Large intestine (tissue), 3 donors: Measurements from ENCODE around the gene TANGO2. TPM values are rescaled to one million over a fixed set of nuclear protein-coding genes. Genes with fewer than 3 reads are reported as not detected.

Source experiments
- DNase-seq, 2 donors: peaks; one replicate each; pipeline versions ENCODE4 v3.0.0 to v3.0.0-alpha.2; 2013
- H3K27ac ChIP-seq: one replicate; pipeline ENCODE4 v1.5.1; 2013; ENCODE audit warnings: low read length
- H3K27me3 ChIP-seq: 2 replicates; pipeline ENCODE4 v1.6.1; 2013; ENCODE audit warnings: low read length; ENCODE audit not compliant: control insufficient read depth, insufficient read depth
- H3K36me3 ChIP-seq: 2 replicates; pipeline ENCODE4 v1.6.1; 2013; ENCODE audit warnings: low read length; ENCODE audit not compliant: control insufficient read depth, insufficient read depth
- H3K4me1 ChIP-seq: one replicate; pipeline ENCODE4 v1.6.1; 2013; ENCODE audit warnings: low read length; ENCODE audit not compliant: control insufficient read depth, insufficient read depth
- H3K4me3 ChIP-seq: one replicate; pipeline ENCODE4 v1.5.1; 2013; ENCODE audit warnings: low read length
- H3K9me3 ChIP-seq: one replicate; pipeline ENCODE4 v1.6.1; 2013; ENCODE audit warnings: mild to moderate bottlenecking, low read depth, low read length, moderate library complexity; ENCODE audit not compliant: control insufficient read depth
- WGBS: methylation state at CpG from one replicate; pipeline ENCODE4 v1.1.5; 2013; ENCODE audit warnings: low lambda C conversion rate; ENCODE audit not compliant: insufficient coverage; 5-methylcytosine and 5-hydroxymethylcytosine counted together
- polyA plus RNA-seq: library from polyadenylated mRNA; unstranded; fragments of 120-200 nt; gene quantifications from one replicate; pipeline ENCODE4 v1.2.1, GENCODE V29; 2013

Gene TANGO2
- polyA plus RNA-seq, 1 donor, result 16.5 TPM

DNA sequence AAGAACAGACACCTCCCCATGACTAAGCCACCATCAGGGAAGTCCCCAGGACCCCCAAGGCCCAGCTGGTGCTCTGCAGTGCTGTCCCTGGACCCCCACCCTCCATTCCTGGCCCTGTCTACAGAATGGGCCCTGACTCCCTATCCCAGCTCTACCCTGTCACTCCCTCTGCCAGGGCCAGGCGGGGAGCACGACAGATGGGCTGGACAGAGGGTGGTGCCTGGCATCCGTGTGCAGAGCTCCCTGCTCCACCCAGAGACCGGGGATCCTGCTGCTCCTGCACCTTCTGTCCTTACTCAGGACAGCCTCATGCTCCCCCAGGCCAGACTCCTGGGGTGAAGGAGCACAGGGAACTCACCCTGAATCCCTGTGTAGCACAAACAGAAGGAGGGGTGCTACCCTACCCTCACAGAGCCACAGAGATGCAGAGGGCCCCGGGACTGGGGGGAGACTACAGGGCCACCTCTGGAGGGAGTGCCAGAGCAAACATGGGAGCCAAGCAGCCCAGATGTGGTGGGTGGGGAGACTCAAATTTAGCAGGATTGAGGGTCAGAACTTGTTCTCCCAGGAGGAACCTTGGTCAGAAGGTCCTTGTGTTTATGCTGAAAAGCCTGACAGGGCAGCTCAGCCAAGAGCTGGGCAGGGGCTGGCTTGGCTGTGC lies 6.3 kb upstream of the TANGO2 start:
- Histone ChIP-seq H3K4me3 (no peak overlapping the region), H3K36me3 (no peaks in the 10 kb centered on the region), H3K9me3 (no peaks in the 10 kb centered on the region), H3K27me3 (peaks cover 41% of the 10 kb centered on the region), H3K27ac (no peak overlapping the region), H3K4me1 (peaks cover 27% of the 10 kb centered on the region)
- peak in 1 of 2 donors; percentile 37 for DNase-seq
- no CpG with 5 or more reads among the region's 5 CpGs for WGBS

DNA sequence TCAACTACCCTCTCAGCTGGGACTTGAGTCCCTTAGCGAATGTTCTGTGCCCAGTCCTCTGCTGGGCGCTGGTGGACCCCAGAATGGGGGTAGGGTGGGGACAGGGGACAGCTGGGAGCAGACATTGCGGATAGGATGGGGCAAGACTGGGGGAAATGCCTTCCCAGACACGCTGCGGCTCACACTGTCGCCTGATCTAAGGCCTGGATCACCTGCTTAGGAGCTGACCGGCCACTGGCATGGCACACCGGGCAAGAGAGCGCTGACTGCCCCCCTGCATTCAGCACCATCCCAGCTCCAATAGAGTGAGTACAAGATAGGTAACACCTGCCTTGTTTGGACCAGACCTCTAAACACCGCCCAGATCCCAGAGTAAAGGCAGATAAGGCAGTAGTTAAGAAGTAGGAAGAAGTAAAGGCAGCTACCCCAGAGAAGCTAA lies 5.7 kb upstream of the TANGO2 start:
- DNase-seq, result no peak
- Histone ChIP-seq H3K4me3 (no peak overlapping the region), H3K27ac (no peak overlapping the region), H3K4me1 (peaks cover 28% of the 10 kb centered on the region), H3K9me3 (no peaks in the 10 kb centered on the region), H3K27me3 (peaks cover 43% of the 10 kb centered on the region), H3K36me3 (no peaks in the 10 kb centered on the region)
- 67% methylated on average over 1 of the region's 10 CpGs for WGBS

DNA sequence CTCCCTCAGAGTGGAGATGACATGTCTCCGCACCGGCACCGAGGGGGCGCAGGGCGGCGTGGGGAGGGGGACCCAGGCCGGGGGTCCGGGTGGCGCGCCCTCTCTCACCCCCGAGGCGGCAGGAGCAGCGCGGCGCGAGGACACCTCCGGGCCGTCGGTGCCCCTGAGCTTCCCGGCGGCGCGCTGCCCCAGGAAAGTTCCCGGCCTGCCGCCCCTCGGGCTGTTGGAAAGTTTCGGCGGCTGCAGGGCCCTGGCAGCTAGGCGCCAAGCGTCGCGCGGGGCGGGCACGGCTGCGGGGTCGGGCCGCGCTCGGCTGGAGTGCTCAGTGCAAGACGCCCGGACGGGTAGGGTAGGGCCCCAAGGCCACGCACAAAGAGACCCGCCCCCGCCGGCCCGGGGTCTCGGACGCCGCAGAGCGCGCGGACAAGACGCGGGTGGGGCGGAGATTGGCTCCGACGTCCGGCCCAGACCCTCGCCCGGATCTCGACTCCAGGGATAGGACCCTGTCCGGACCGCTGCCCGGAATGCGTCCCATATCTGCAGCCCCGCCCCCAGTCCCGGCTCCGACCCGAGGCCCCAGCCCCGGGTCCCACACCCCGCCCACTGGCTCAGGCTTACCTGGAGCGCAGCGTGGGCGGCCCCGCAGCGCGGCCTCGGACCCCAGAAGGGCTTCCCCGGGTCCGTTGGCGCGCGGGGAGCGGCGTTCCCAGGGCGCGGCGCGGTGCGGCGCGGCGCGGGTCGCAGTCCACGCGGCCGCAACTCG lies 4.8 kb upstream of the TANGO2 start:
- Histone ChIP-seq H3K4me1 (peaks cover 25% of the 10 kb centered on the region), H3K27ac (no peak overlapping the region), H3K4me3 (peak overlapping the region; percentile 40), H3K36me3 (no peaks in the 10 kb centered on the region), H3K9me3 (no peaks in the 10 kb centered on the region), H3K27me3 (peaks cover 43% of the 10 kb centered on the region)
- no CpG with 5 or more reads among the region's 101 CpGs for WGBS
- no peak for DNase-seq

DNA sequence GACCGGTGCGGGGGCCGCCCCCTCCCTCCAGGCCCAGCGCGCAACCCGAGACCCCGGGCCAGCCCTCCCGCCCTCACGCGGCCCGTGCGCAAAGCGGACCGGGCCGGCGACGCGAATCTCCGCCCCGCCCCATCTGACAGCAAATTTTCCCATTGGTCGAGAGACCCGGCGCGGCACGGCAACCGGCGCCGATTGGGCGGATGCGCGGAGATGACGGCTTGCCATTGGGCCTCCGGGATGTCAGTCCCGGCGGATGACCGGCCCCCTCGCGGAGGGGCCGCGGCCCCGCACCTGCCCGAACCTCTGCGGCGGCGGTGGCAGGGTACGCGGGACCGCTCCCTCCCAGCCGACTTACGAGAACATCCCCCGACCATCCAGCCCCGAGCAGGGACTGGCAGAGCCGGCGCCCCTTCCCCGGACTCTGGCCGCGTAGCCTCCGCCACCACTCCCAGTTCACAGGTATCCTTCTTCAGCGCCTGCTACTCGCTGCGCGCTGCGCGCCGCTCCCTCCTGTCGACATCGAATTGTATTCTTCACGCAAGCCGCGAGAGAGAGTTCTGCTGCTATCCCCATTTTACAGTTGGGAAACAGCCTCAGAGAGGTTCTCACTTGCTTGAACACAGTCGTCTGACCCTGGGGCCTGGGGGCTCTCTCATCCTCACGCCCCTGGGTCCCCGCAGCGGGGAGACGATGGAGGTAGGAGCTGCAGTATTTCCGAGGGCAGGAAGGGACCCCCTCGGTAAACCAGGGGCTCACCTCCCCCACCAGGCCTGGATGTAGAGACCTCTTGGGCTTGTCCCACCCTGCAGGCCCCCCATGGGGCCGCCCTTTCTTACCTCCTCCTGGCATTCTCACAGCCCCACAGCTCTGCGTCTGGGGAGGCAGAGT lies 3.9 kb upstream of the TANGO2 start, which contains the start of gene ARVCF:
Gene ARVCF (minus strand): TSS at position 90 of the 888 bp plus-strand sequence. CDS start 26,029 bp downstream, outside the sequence.
- peak; percentile 87 to 93 for DNase-seq
- H3K4me1 ChIP-seq, result peaks cover 29% of the 10 kb centered on the region
- H3K4me3 ChIP-seq, result peak within 1 kb of the TSS; percentile 56
- H3K27me3 ChIP-seq, result peaks cover 43% of the 10 kb centered on the region
- no peak within 1 kb of the TSS for H3K27ac ChIP-seq
- WGBS, result no CpG with 5 or more reads among the region's 79 CpGs
- H3K9me3 ChIP-seq, result no peaks in the 10 kb centered on the region
- no peaks in the 10 kb centered on the region for H3K36me3 ChIP-seq

DNA sequence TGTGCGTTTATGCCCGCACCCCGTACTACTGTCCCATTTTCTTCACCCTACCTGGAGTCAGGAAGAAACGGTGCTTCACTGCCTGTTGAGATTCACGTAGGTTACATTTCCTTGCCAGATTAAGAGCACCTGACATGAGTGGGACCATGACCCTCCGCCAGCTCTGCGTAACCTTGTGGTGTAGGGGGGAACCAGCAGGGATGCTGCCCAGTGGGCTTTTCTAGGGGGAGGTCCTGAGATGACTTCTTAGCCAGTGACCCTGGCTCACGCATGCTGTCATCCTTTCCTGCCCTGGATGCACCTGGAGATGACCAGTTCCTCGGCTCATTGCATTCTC lies 3.3 kb upstream of the TANGO2 start:
- H3K4me1 ChIP-seq, result peaks cover 29% of the 10 kb centered on the region
- DNase-seq, result no peak
- WGBS, result no CpG with 5 or more reads among the region's 9 CpGs

DNA sequence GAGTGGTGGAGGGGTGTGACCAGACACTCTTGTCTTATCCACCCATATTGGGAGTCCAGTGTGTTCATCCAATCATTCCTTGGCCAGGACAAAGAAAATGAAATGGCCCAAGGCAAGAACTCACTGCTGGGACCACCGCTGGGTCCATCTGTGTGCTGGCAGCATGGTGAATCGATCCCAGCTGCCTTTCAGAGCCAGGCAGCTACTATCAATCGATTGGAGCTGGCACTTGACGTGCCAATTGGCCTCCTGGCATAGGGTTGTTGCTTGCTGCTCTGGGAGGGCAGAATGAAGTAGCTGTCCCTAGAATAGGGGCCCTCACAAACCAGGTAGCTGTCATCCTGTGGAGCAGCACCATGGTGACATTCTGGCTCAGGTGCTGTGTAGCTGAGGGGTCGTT lies 2.9 kb upstream of the TANGO2 start:
- Histone ChIP-seq H3K4me1 (peaks cover 28% of the 10 kb centered on the region), H3K27me3 (peaks cover 43% of the 10 kb centered on the region), H3K9me3 (no peaks in the 10 kb centered on the region), H3K27ac (no peak overlapping the region), H3K4me3 (no peak overlapping the region), H3K36me3 (no peaks in the 10 kb centered on the region)
- no peak for DNase-seq
- WGBS, result no CpG with 5 or more reads among the region's 5 CpGs

More for the DNA sequence above, 3.3 kb upstream of the TANGO2 start:
- Histone ChIP-seq H3K36me3 (no peaks in the 10 kb centered on the region), H3K9me3 (no peaks in the 10 kb centered on the region), H3K27ac (no peak overlapping the region), H3K27me3 (peaks cover 43% of the 10 kb centered on the region), H3K4me3 (no peak overlapping the region)

DNA sequence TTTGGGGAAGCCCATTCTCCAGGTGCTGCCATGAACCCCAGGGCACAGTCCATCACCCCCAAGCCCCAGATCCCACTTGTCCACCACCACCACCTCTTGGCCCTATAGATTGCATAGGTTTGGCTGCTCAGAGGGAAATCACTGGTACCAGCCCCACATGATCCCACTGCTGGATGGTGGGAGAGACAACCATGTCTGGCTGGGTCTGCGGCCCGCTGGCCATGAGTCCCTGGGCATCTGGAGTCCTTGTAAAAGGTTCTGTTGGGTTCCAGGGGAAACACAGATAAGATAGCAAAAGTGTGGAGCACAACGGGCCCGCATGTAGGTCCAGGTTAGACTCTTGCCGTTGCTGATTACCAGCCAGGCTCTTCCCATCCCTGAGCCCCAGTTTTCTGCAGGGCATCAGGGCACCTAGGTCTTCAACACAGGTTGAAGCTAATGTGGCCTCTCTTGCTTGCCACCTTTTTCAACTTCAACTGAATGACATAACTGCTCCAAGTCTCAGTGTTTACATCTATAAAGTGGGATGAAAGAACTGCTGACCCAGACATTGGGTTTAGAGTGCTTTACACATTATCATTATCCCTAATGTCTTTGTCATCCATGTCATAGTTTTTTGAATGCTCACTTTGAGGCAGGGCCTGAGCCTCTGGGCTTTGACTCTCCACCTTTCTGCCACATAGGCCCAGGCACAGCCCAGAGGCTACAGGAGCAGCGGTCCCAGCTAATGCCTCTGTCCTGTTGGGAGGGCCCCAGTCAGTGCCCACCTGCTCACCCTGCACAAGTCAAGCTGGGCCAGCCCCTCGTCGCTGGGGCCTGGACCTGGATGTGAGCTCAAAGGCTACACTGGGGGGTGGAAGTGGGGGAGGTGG lies 1.0 kb upstream of the TANGO2 start:
- H3K27ac ChIP-seq, result no peak overlapping the region
- no CpG with 5 or more reads among the region's 8 CpGs for WGBS

DNA sequence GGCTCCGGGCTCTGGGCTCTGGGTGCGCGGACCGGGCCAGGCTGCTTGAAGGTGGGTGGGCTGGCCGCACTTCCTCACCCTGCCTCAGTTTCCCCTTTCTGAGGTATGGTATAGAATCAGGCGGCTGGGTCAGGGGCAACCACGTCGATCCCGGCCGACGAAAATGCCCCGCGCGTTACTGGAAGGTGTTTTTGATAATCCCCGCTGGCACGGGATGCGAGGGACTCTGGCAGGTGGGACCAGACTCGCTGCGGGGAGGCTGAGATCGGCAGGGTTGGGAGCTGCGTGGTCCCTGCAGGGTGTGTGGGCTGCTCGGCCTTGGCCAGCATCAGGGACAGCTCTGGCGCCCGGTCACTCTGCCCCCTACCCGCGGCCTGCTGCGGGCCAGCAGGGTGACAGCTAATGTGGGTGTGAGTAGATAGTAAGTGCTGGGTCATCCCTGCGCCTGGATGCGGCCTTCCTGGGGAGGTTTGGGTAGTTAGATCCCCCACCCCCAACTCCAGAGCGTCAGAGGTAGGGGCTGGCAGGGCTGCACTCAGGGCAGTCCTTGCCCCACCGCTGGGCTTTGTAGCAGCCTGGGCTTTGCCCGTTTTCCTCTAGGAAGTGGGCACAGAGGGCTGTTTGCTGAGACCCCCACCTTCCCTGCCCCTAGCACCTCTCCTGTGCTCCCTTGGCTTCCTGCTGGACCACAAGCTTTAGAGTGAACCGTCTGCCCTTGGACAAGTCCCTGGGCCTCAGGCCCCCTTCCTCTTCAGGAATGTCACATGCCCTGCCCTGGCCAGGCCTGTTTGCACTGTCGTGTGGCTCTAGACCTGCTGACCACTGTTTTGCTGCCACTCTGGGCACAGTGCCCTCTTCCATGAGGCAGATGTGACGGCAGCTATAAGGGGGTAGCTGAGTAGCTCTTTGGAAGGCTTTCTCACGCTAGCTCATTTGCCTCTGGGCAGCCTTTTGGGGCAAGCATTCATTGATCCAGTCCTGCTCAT lies 579 bp downstream of the TANGO2 start:
- Histone ChIP-seq H3K27ac (no peak overlapping the region), H3K36me3 (no peaks in the 10 kb centered on the region), H3K4me3 (peak overlapping the region; percentile 85), H3K4me1 (peaks cover 16% of the 10 kb centered on the region), H3K9me3 (no peaks in the 10 kb centered on the region), H3K27me3 (peaks cover 27% of the 10 kb centered on the region)
- peak in 1 of 2 donors; percentile 20 for DNase-seq
- WGBS, result 35% methylated on average over 2 of the region's 36 CpGs

More for the DNA sequence above, 1.0 kb upstream of the TANGO2 start:
- Histone ChIP-seq H3K36me3 (no peaks in the 10 kb centered on the region), H3K4me1 (peaks cover 20% of the 10 kb centered on the region), H3K27me3 (peaks cover 41% of the 10 kb centered on the region), H3K4me3 (peak overlapping the region; percentile 57), H3K9me3 (no peaks in the 10 kb centered on the region)
- no peak for DNase-seq
